Measurements from ENCODE around the gene ABHD16A.
A peak's percentile ranks its signal among the peaks of the same experiment; 100 is the strongest.

The ABHD16A gene

GRCh38 chr6:31725502-31726350 lies 22.6 kb upstream of the ABHD16A start:
- TF ChIP-seq, protein P1, sequence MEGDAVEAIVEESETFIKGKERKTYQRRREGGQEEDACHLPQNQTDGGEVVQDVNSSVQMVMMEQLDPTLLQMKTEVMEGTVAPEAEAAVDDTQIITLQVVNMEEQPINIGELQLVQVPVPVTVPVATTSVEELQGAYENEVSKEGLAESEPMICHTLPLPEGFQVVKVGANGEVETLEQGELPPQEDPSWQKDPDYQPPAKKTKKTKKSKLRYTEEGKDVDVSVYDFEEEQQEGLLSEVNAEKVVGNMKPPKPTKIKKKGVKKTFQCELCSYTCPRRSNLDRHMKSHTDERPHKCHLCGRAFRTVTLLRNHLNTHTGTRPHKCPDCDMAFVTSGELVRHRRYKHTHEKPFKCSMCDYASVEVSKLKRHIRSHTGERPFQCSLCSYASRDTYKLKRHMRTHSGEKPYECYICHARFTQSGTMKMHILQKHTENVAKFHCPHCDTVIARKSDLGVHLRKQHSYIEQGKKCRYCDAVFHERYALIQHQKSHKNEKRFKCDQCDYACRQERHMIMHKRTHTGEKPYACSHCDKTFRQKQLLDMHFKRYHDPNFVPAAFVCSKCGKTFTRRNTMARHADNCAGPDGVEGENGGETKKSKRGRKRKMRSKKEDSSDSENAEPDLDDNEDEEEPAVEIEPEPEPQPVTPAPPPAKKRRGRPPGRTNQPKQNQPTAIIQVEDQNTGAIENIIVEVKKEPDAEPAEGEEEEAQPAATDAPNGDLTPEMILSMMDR (IDR thresholded peaks at IDR 0.05; ENCODE audit: insufficient read depth, low read depth, low read length, missing control alignments): no peak
- no peak overlapping the region for H3K4me3 ChIP-seq (ENCODE audit: low read length)

GRCh38 chr6:31723980-31724691 lies 21.0 kb upstream of the ABHD16A start:
- TF ChIP-seq, protein P1 (IDR thresholded peaks at IDR 0.05; ENCODE audit: insufficient read depth, low read depth, low read length, missing control alignments): no peak
- no peak overlapping the region for H3K4me3 ChIP-seq (ENCODE audit: low read length)

More at GRCh38 chr6:31725502-31726350, 22.6 kb upstream of the ABHD16A start:
- DNase-seq (ENCODE audit: low read depth): peak; percentile 16

DNA sequence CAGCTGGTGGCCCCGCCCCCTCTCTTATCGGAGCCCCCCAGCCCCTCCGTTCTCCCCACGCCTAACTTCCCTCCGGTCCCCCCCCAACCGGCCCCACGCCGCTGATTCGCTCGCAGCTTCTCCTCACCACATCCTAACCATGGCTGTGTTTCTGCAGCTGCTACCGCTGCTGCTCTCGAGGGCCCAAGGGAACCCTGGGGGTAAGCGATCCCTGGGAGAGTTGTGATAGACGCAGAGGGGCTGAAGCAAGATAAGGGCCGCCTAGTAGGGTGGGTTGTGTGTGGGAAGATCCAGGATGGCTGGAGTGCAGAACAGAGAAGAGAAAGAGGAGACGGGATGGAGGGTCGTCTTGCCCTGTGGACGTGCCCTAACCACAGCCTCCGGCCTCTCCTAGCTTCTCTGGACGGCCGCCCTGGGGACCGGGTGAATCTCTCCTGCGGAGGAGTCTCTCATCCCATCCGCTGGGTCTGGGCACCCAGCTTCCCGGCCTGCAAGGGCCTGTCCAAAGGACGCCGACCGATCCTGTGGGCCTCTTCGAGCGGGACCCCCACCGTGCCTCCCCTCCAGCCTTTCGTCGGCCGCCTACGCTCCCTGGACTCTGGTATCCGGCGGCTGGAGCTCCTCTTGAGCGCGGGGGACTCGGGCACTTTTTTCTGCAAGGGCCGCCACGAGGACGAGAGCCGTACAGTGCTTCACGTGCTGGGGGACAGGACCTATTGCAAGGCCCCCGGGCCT lies 20.3 kb upstream of the ABHD16A start, which contains the start of gene MPIG6B:
TSS of gene MPIG6B (plus strand) at position 129 of the 735 bp plus-strand sequence. CDS start at position 140, 11 bp downstream.
- no peak within 1 kb of the TSS for H3K4me3 ChIP-seq (ENCODE audit: low read length)
- TF ChIP-seq, protein P1 (IDR thresholded peaks at IDR 0.05; ENCODE audit: insufficient read depth, low read depth, low read length, missing control alignments): no peak
- DNase-seq (ENCODE audit: low read depth): no peak

More at GRCh38 chr6:31723980-31724691, 21.0 kb upstream of the ABHD16A start:
- DNase-seq (ENCODE audit: low read depth): no peak

DNA sequence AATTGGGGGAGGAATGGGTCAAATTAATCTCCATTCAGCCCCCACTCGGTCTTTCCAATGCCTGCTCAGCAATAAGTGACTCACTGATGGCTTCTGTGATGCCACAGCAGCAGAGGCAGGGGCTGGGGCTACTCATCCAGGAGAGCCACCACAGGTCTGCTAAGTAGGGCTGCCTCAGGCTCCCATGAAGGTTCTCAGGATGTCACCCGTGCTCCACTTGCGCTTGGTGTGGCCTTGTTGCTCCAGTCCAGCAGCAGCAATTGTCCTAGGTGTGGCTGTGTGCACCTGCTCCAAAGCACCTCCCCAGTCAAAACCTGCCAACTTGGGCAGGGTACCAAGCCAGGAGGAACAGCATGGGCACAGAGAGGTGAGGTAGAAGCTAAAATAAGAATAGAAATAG lies 19.0 kb upstream of the ABHD16A start:
- TF ChIP-seq, protein P1 (IDR thresholded peaks at IDR 0.05; ENCODE audit: insufficient read depth, low read depth, low read length, missing control alignments): no peak
- H3K4me3 ChIP-seq (ENCODE audit: low read length): no peak overlapping the region
- DNase-seq (ENCODE audit: low read depth): no peak

- TF ChIP-seq, protein P1 (IDR thresholded peaks at IDR 0.05; ENCODE audit: insufficient read depth, low read depth, low read length, missing control alignments): no peak
- no peak for DNase-seq (ENCODE audit: low read depth)
- H3K4me3 ChIP-seq (ENCODE audit: low read length): no peak within 1 kb of the TSS
Measured at GRCh38 chr6:31721351-31722020, 18.4 kb upstream of the ABHD16A start, which contains the start of gene LY6G6C. TSS of gene LY6G6C (minus strand) at chr6:31721746. CDS start at chr6:31721679, 67 bp downstream.

DNA sequence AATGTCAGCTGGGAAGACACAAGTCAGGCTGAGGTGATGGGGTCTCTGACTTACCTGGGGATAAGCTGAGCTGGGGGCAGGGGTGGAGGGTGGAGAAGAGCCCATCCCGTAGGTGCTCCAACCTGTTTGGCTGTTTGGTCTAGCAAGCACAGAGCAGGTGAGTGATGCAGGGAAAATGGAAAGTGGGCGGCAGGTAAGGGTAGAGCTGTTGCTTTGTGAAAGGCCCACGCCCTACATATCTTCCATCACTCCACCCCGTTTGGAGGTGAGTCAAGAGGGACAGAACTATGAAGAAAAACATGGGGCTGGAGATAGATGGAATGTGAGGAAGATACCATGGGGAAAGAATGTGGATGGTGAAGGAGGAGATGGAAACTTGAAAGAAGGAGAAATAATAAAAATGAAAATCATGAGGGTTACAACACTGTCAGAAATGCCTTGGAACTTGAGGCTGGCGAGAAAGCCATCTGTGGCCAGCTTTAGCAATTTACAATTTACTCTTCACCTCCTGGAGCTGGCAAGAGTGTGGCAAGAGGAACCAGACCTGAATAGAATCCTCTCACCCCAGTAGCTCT lies 17.2 kb upstream of the ABHD16A start:
- TF ChIP-seq, protein P1 (IDR thresholded peaks at IDR 0.05; ENCODE audit: insufficient read depth, low read depth, low read length, missing control alignments): no peak
- peak; percentile 91 for DNase-seq (ENCODE audit: low read depth)
- H3K4me3 ChIP-seq (ENCODE audit: low read length): peak overlapping the region; percentile 41

Measured in epithelial cell of esophagus (primary cell).